Measurements from ENCODE around the gene PLPP4.
A peak's percentile ranks its signal among the peaks of the same experiment; 100 is the strongest.

Gene PLPP4

DNA sequence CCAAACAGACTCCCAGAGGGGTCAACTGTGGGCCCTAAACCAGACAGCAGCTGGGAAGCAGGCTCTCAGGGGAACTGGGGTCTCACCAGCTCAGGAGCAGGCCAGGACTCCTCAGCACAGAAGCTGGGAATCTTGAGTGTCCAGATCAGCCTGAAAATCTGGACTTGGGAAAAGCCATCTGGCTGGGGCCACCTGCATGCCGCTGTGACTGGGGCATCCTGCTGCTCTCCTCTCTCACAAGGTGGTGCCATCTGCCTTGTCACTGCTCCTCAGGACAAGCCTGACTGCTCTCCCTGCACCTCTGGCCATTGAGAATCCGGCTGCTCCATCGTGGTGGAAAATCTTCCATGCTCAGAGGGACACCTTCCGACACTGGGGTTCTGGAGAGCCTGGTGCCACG lies 141.4 kb downstream of the PLPP4 start:
- H3K4me3 ChIP-seq (ENCODE audit: low read depth, low read length) = no peak overlapping the region
- TF ChIP-seq, protein P1, sequence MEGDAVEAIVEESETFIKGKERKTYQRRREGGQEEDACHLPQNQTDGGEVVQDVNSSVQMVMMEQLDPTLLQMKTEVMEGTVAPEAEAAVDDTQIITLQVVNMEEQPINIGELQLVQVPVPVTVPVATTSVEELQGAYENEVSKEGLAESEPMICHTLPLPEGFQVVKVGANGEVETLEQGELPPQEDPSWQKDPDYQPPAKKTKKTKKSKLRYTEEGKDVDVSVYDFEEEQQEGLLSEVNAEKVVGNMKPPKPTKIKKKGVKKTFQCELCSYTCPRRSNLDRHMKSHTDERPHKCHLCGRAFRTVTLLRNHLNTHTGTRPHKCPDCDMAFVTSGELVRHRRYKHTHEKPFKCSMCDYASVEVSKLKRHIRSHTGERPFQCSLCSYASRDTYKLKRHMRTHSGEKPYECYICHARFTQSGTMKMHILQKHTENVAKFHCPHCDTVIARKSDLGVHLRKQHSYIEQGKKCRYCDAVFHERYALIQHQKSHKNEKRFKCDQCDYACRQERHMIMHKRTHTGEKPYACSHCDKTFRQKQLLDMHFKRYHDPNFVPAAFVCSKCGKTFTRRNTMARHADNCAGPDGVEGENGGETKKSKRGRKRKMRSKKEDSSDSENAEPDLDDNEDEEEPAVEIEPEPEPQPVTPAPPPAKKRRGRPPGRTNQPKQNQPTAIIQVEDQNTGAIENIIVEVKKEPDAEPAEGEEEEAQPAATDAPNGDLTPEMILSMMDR (IDR thresholded peaks at IDR 0.05; ENCODE audit: low read depth, low read length) = no peak
- TF ChIP-seq, protein P2, sequence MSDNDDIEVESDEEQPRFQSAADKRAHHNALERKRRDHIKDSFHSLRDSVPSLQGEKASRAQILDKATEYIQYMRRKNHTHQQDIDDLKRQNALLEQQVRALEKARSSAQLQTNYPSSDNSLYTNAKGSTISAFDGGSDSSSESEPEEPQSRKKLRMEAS (IDR thresholded peaks at IDR 0.05; ENCODE audit: low read depth, low read length) = no peak
- no peak for TF ChIP-seq MYC (IDR thresholded peaks at IDR 0.05; ENCODE audit: low read depth, low read length)
- no peak for TF ChIP-seq POLR2A (IDR thresholded peaks at IDR 0.05; ENCODE audit: extremely low read depth, insufficient read length)
- no peak for DNase-seq (ENCODE audit: low read depth)

DNA sequence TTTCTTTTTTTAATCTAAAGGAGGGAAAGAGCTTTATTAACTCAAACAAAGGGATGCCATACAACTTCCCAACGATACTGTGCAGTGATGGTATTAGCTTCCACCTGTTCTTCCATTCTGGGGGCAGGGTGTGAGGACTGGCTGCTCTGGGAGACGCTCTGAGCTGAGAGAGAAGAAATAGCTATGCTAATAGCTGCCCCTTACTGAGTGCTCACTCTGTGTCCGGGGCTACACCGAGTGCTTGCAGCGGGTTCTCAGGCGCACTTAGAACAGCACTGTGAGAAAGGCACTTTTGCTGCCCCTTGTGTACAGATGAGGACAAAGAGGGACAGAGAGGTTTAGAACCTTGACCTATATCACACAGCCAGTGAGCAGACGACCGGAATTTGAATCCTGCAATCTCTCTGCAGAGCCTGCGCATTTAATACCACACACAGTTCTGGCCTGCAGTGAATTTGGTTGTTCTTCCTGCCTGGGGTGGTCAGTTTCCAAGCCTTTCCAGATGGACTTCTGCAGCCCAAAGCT lies 142.2 kb downstream of the PLPP4 start:
- TF ChIP-seq MYC (IDR thresholded peaks at IDR 0.05; ENCODE audit: low read depth, low read length) (no peak), POLR2A (IDR thresholded peaks at IDR 0.05; ENCODE audit: extremely low read depth, insufficient read length) (no peak)
- TF ChIP-seq, protein P2 (IDR thresholded peaks at IDR 0.05; ENCODE audit: low read depth, low read length) = no peak
- TF ChIP-seq, protein P1 (IDR thresholded peaks at IDR 0.05; ENCODE audit: low read depth, low read length) = no peak
- H3K4me3 ChIP-seq (ENCODE audit: low read depth, low read length) = no peak overlapping the region
- no peak for DNase-seq (ENCODE audit: low read depth)

GRCh38 chr10:120600871-120601649 lies 144.0 kb downstream of the PLPP4 start:
- peak; percentile 22 for DNase-seq (ENCODE audit: low read depth)
- TF ChIP-seq, protein P2 (IDR thresholded peaks at IDR 0.05; ENCODE audit: low read depth, low read length) = no peak
- TF ChIP-seq, protein P1 (IDR thresholded peaks at IDR 0.05; ENCODE audit: low read depth, low read length) = peak; percentile 51
- TF ChIP-seq MYC (IDR thresholded peaks at IDR 0.05; ENCODE audit: low read depth, low read length) (no peak), POLR2A (IDR thresholded peaks at IDR 0.05; ENCODE audit: extremely low read depth, insufficient read length) (no peak)
- no peak overlapping the region for H3K4me3 ChIP-seq (ENCODE audit: low read depth, low read length)

DNA sequence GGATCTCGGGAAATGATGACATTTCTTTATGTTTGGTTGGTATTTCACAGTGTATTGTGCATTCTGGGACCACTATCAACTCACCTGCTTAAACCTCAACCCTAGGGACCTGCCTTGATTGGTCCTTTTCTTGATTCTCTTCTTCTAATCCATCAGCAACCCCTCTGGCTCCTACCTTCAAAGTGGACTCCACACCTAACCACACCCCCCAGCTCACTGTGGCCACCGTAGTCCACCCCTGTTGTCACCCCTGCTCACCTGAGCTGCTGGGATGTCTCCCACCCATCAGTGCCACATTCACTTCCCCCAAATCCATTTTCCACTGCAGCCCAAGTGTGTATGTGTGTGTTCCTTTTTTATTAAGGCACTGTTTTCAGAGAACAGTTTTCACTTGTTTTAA lies 145.0 kb downstream of the PLPP4 start:
- no peak overlapping the region for H3K4me3 ChIP-seq (ENCODE audit: low read depth, low read length)
- DNase-seq (ENCODE audit: low read depth) = no peak
- TF ChIP-seq, protein P1 (IDR thresholded peaks at IDR 0.05; ENCODE audit: low read depth, low read length) = no peak
- no peak for TF ChIP-seq MYC (IDR thresholded peaks at IDR 0.05; ENCODE audit: low read depth, low read length)
- TF ChIP-seq POLR2A (IDR thresholded peaks at IDR 0.05; ENCODE audit: extremely low read depth, insufficient read length) = no peak
- TF ChIP-seq, protein P2 (IDR thresholded peaks at IDR 0.05; ENCODE audit: low read depth, low read length) = no peak

DNA sequence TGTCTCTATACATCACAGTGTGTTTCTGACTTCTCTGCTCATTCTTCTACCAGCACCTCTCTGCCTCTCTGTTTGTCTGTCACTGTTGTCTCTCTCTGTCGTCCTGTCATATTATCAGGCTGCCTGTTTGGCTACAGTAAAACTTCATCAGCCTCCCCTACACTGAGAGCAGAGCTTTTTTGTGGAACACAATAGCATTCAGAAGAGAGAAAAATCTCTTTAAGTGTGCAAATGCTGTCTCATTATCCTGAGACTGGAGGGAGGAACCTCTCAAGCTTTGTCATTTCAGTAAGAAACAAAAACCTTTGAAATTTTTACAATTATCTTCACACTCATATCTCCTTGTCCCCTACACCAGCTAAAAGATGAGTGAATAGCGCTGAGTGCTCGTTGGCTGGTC lies 148.4 kb downstream of the PLPP4 start:
- TF ChIP-seq MYC (IDR thresholded peaks at IDR 0.05; ENCODE audit: low read depth, low read length) (no peak), POLR2A (IDR thresholded peaks at IDR 0.05; ENCODE audit: extremely low read depth, insufficient read length) (no peak)
- TF ChIP-seq, protein P1 (IDR thresholded peaks at IDR 0.05; ENCODE audit: low read depth, low read length) = no peak
- TF ChIP-seq, protein P2 (IDR thresholded peaks at IDR 0.05; ENCODE audit: low read depth, low read length) = no peak
- no peak for DNase-seq (ENCODE audit: low read depth)
- H3K4me3 ChIP-seq (ENCODE audit: low read depth, low read length) = no peak overlapping the region

Data from NB4 (cell line).